GM12873 (cell line): ENCODE data around the gene GOLGA3.

ENCODE experiments used
- TF ChIP-seq, protein P1 (sequence below): IDR thresholded peaks from 2 replicates; pipeline ENCODE4 v1.5.1; 2012; ENCODE audit warnings: low read depth, mild to moderate bottlenecking, moderate library complexity, low read length, control low read depth; ENCODE audit not compliant: insufficient read depth; ENCODE audit errors: missing control alignments

GOLGA3 gene

DNA sequence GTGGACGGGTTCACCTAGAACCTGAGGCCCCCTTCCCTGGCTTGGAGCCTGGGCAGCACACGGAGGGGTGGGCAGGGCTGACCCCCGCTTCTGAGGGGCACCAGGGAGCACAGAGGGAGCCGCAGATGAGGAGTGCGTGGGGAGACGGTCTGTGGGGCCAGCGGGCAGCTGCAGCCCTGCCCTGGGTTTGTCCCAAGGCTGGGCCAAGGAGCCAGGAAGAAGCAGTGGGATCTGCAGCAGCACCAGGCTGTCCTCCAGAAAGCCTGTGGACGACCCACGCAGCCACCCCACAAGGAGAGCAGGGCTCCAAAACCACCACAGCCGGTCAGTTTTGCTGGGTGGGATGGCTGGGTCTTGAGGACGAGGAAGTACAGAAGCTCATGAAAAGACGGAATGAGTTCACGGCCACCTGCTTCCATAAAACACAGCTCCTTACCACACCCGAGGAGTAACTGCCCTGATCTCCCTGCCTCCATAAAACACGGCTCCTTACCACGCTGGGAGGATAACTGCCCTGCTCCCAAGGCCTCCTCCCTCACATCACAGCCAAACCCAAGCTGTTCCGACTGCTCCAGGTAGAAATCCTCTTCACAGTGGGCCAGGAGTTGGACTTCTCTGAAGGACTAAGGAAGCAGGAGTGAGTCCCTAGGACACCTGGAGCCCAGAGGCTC lies 9.9 kb upstream of the GOLGA3 start:
- TF ChIP-seq, protein P1, sequence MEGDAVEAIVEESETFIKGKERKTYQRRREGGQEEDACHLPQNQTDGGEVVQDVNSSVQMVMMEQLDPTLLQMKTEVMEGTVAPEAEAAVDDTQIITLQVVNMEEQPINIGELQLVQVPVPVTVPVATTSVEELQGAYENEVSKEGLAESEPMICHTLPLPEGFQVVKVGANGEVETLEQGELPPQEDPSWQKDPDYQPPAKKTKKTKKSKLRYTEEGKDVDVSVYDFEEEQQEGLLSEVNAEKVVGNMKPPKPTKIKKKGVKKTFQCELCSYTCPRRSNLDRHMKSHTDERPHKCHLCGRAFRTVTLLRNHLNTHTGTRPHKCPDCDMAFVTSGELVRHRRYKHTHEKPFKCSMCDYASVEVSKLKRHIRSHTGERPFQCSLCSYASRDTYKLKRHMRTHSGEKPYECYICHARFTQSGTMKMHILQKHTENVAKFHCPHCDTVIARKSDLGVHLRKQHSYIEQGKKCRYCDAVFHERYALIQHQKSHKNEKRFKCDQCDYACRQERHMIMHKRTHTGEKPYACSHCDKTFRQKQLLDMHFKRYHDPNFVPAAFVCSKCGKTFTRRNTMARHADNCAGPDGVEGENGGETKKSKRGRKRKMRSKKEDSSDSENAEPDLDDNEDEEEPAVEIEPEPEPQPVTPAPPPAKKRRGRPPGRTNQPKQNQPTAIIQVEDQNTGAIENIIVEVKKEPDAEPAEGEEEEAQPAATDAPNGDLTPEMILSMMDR = no peak

DNA sequence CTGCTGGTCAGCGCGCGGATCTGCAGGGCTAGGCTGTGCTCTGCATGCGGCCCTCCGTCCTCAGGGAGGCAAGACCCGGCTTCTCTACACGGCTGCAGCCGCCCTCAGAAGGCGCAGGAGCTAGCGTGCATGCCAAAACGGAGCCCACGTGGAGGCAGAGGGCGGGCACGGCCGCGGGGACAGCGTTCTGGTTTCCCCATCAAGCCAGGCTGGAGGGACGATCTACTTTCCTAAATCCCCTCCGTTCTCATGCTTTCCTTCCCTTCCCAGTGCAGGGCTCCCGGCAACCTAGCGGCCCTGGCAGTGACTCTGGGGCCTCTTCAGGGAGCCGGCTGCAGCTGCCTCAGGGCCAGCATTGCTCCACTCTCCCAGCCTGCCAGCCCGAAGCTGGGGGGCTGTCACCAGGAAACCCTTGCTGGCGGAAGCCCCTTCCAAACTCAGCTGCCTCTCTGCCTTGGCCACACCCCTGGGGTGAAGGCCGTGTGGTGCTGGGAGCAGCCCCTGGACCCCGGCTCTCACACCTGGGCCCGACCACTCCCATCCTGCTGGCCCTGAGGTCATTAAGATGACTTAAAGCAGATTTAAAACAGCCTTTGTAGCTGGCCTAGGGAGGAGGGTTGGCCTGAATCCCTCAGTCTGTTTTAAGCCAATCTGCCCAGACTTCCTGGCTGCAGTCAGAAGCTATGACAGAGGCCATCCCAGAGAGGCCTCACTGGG lies 9.2 kb upstream of the GOLGA3 start:
- TF ChIP-seq, protein P1 = no peak

DNA sequence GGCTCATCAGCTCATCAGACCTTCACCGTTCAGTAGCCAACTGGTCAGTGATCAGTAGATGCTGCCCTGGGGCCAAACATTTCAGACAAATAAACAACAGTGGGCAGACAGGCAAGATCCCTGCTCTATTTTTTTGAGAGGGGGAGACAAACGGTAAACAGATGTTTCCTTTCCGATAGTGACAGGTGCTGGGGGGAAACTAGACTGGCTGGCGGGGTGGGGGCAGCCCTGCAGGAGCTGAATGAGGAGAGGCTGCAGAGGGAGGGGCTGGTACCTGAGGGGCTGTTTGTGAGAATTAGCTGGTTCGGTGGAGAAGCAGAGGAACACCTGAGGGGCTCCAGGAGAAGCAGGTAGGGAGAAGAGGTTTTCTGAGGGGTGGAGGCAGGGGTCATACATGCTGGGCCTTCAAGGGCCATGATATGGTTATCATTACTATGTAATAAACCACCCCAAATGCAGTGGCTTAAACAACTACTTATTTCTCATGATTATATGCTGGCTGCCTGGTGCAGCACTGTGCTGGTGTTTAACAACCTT lies 8.2 kb upstream of the GOLGA3 start:
- TF ChIP-seq, protein P1 = no peak

DNA sequence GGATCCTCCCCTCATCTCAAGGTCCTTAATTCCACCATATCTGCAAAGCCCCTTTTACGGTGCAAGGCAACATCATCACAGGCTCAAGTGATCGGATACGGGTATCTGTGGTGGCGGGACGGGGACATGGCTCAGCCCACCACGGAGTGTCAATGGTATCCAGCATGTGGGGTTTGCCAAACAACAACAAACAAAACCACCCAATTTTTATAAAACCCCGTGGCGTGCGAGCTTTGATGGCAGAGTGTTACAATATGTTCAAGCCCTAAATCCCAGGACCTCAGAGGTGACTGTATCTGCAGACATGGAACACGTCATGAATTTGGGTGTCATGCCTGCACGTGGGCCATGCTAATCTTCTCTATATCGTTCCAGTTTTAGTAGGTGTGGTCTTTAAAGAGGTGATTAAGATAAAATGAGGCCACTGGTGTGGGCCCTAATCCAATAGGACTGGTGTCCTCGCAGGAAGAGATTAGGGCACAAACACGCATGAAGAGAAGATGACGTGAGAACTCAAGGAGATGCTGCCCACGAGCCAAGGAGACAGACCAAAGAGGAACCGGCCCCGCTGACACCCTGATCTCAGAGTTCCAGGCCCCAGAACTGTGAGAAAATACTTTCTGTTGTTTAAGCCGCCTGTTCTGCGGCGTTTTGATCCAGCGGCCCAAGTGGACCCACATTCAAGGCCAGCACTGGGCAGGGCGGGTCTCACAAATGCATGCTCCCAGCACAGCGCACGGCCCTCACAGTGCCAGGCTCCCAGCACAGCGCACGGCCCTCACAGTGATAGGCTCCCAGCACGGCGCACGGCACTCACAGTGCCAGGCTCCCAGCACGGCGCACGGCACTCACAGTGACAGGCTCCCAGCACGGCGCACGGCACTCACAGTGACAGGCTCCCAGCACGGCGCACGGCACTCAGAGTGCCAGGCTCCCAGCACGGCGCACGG lies 6.7 kb upstream of the GOLGA3 start:
- TF ChIP-seq, protein P1 = no peak

DNA sequence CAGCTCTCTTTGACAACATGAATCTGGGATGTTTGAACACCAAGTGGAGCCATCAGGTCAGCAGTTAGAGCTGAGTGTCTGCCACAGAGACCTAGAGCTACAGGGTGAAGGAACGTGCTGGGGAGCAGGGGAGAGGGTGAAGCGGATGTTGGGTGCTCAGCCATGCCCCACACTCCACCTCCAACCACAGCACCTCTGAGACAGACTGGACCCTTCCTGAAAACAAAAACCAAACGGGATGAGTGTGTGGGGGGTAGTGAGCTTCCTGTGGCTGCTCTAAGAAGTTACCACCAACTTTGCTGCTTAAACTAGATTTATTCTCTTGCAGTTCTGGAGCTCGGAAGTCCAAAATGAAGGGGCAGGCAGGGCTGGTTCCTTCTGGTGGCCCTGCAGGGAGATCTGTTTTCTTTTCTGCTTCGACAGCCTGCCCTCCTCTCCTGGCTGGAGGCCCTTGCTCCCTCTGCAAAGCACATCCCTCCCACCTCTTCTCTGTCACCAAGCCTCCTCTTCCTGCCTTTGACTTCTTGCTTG lies 5.6 kb upstream of the GOLGA3 start:
- TF ChIP-seq, protein P1 = no peak

DNA sequence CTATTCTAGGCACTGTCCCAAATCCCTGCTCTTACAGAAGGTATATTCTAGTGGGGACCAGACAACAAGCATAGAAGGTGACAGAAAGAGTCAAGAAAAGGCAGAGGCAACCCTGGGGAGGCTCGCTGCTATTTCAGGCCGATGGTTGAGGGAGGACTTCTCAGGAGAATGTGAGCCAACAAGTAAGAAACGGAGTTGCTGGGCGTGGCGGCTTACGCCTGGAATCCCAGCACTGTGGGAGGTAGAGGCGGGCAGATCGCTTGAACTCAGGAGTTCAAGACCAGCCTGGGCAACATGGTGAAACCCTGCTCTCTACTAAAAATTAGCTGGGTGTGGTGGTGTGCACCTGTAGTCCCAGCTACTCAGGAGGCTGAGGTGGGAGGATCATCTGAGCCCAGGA lies 4.7 kb upstream of the GOLGA3 start:
- TF ChIP-seq, protein P1 = no peak
